ENCODE results near the gene CARNS1. TPM values are rescaled to one million over a fixed set of nuclear protein-coding genes. Genes with fewer than 3 reads are reported as not detected.
A peak's percentile ranks its signal among the peaks of the same experiment; 100 is the strongest.

The CARNS1 gene
- 0.05 TPM in 1 of 2 replicates, not detected in the other for total RNA-seq (2014; rRNA removed; shearing (Covaris generic))

- DNase-seq (ENCODE audit: low spot score), result no peak
Observed at GRCh38 chr11:67415501-67416304, at the start of gene CARNS1. CARNS1 (plus strand) TSS chr11:67415678; CDS start chr11:67416200, 522 bp downstream.

GRCh38 chr11:67365736-67366444 is 49.6 kb upstream of the CARNS1 start:
- DNase-seq (ENCODE audit: low spot score), result no peak

- no peak for DNase-seq (ENCODE audit: low spot score)
Observed at GRCh38 chr11:67366546-67366945, 48.9 kb upstream of the CARNS1 start.

GRCh38 chr11:67366961-67367760 is 48.3 kb upstream of the CARNS1 start:
- DNase-seq (ENCODE audit: low spot score), result no peak

GRCh38 chr11:67367761-67368227 is 47.7 kb upstream of the CARNS1 start:
- DNase-seq (ENCODE audit: low spot score), result no peak

GRCh38 chr11:67368621-67369020 is 46.9 kb upstream of the CARNS1 start:
- DNase-seq (ENCODE audit: low spot score), result no peak

- no peak for DNase-seq (ENCODE audit: low spot score)
Observed at GRCh38 chr11:67369275-67369674, 46.2 kb upstream of the CARNS1 start.

- DNase-seq (ENCODE audit: low spot score), result no peak
Observed at GRCh38 chr11:67369801-67370284, 45.6 kb upstream of the CARNS1 start.

GRCh38 chr11:67370351-67371076 is 45.0 kb upstream of the CARNS1 start:
- DNase-seq (ENCODE audit: low spot score), result no peak

- no peak for DNase-seq (ENCODE audit: low spot score)
Observed at GRCh38 chr11:67371189-67371910, 44.1 kb upstream of the CARNS1 start.

GRCh38 chr11:67371911-67372320 is 43.6 kb upstream of the CARNS1 start:
- no peak for DNase-seq (ENCODE audit: low spot score)

- DNase-seq (ENCODE audit: low spot score), result no peak
Observed at GRCh38 chr11:67372321-67372992, 43.0 kb upstream of the CARNS1 start.

GRCh38 chr11:67372993-67373647 is 42.4 kb upstream of the CARNS1 start, which contains the start of gene CLCF1:
CLCF1 (minus strand) TSS chr11:67373598; CDS start chr11:67373539, 59 bp downstream.
- no peak for DNase-seq (ENCODE audit: low spot score)

- peak; percentile 99 for DNase-seq (ENCODE audit: low spot score)
Observed at GRCh38 chr11:67373648-67374570, 41.6 kb upstream of the CARNS1 start.

GRCh38 chr11:67374571-67375281 is 40.8 kb upstream of the CARNS1 start:
- peak; percentile 63 for DNase-seq (ENCODE audit: low spot score)

GRCh38 chr11:67375320-67376055 is 40.0 kb upstream of the CARNS1 start:
- DNase-seq (ENCODE audit: low spot score), result no peak
